Mesenchymal stem cell (in vitro differentiated cells and primary cell): ENCODE data around the gene SCYL2.
A peak's percentile ranks its signal among the peaks of the same experiment; 100 is the strongest.
"Not testable (repeated sequence)": the region's sequence is repeated elsewhere in the genome, so short reads cannot be mapped to it uniquely, and the experiment has no call there.

Experiments used
- DNase-seq: peaks from one replicate; pipeline ENCODE4 v3.0.0-alpha.2; 2013
- H2AFZ ChIP-seq: one replicate; pipeline ENCODE4 v1.6.1; 2013; ENCODE audit warnings: low read depth, mild to moderate bottlenecking, control low read depth, inconsistent platforms, low read length, moderate library complexity
- H2AK5ac ChIP-seq: 2 replicates; pipeline ENCODE4 v1.6.1; 2013; ENCODE audit warnings: low read length, moderate library complexity, mild to moderate bottlenecking, inconsistent platforms; ENCODE audit not compliant: severe bottlenecking
- H2BK120ac ChIP-seq: one replicate; pipeline ENCODE4 v1.6.1; 2013; ENCODE audit warnings: low read depth, mild to moderate bottlenecking, inconsistent platforms, low read length, moderate library complexity
- H2BK12ac ChIP-seq, 2 experiments: one replicate each; pipeline ENCODE4 v1.6.1; 2013; ENCODE audit warnings: inconsistent platforms in 2 of 2, low read length in 2 of 2, mild to moderate bottlenecking in 2 of 2, moderate library complexity in 2 of 2, control low read depth in 1 of 2
- H2BK15ac ChIP-seq: one replicate; pipeline ENCODE4 v1.6.1; 2013; ENCODE audit warnings: mild to moderate bottlenecking, low read depth, inconsistent platforms; ENCODE audit not compliant: poor library complexity, severe bottlenecking
- H2BK5ac ChIP-seq: 2 replicates; pipeline ENCODE4 v1.6.1; 2013; ENCODE audit warnings: low read depth, mild to moderate bottlenecking, low read length, control low read depth, inconsistent platforms; ENCODE audit not compliant: poor library complexity, severe bottlenecking
- H3K14ac ChIP-seq, 2 experiments: one replicate each; pipeline ENCODE4 v1.6.1; 2013; ENCODE audit warnings: inconsistent platforms in 2 of 2, low read length in 2 of 2, control low read depth in 1 of 2, mild to moderate bottlenecking in 1 of 2, moderate library complexity in 1 of 2
- H3K18ac ChIP-seq, 2 experiments: one replicate each; pipeline ENCODE4 v1.6.1; 2013; ENCODE audit warnings: inconsistent platforms in 2 of 2, low read length in 2 of 2, control low read depth in 1 of 2, low read depth in 1 of 2, mild to moderate bottlenecking in 1 of 2
- H3K23ac ChIP-seq, 2 experiments: one replicate each; pipeline ENCODE4 v1.6.1; 2013; ENCODE audit warnings: inconsistent platforms in 2 of 2, low read length in 2 of 2, mild to moderate bottlenecking in 2 of 2, moderate library complexity in 2 of 2, control low read depth in 1 of 2
- H3K27ac ChIP-seq: 2 replicates; pipeline ENCODE4 v1.5.1; 2013; ENCODE audit warnings: mild to moderate bottlenecking, moderate library complexity, low read length, control low read depth, inconsistent platforms; ENCODE audit not compliant: poor library complexity, severe bottlenecking
- H3K27me3 ChIP-seq, 2 experiments: 2 replicates each; pipeline versions ENCODE4 v1.6.1 to v1.7.0; 2013; ENCODE audit warnings: low read length in 2 of 2, mild to moderate bottlenecking in 2 of 2, moderate library complexity in 2 of 2, control low read depth in 1 of 2, inconsistent platforms in 1 of 2; ENCODE audit not compliant: control insufficient read depth in 1 of 2, insufficient read depth in 1 of 2
- H3K36me3 ChIP-seq, 2 experiments: 2 replicates each; pipeline versions ENCODE4 v1.6.1 to v1.7.0; 2013; ENCODE audit warnings: low read length in 2 of 2, control low read depth in 1 of 2, inconsistent platforms in 1 of 2, low read depth in 1 of 2, mild to moderate bottlenecking in 1 of 2; ENCODE audit not compliant: insufficient read depth in 2 of 2, control insufficient read depth in 1 of 2
- H3K4ac ChIP-seq, 2 experiments: one replicate each; pipeline ENCODE4 v1.6.1; 2013; ENCODE audit warnings: inconsistent platforms in 2 of 2, low read length in 2 of 2, mild to moderate bottlenecking in 2 of 2, moderate library complexity in 2 of 2, control low read depth in 1 of 2, low read depth in 1 of 2
- H3K4me1 ChIP-seq: 2 replicates; pipeline ENCODE4 v1.6.1; 2013; ENCODE audit warnings: low read depth, low read length, control low read depth; ENCODE audit not compliant: control insufficient read depth, insufficient read depth
- H3K4me2 ChIP-seq: 2 replicates; pipeline ENCODE4 v1.6.1; 2013; ENCODE audit warnings: low read length, mild to moderate bottlenecking, inconsistent platforms; ENCODE audit not compliant: poor library complexity, severe bottlenecking
- H3K4me3 ChIP-seq, 2 experiments: 2 replicates each; pipeline versions ENCODE4 v1.5.1 to v1.7.0; 2013; ENCODE audit warnings: low read length in 2 of 2, mild to moderate bottlenecking in 2 of 2, control low read depth in 1 of 2, low read depth in 1 of 2; ENCODE audit not compliant: insufficient read depth in 1 of 2
- H3K79me1 ChIP-seq: replicated peaks from 2 replicates; pipeline ENCODE4 v1.6.1; 2013; ENCODE audit warnings: mild to moderate bottlenecking, control low read depth, low read length, inconsistent platforms; ENCODE audit not compliant: poor library complexity, severe bottlenecking
- H3K9ac ChIP-seq: 2 replicates; pipeline ENCODE4 v1.7.0; 2013; ENCODE audit warnings: mild to moderate bottlenecking, low read length, moderate library complexity
- H3K9me3 ChIP-seq: 2 replicates; pipeline ENCODE4 v1.7.0; 2013; ENCODE audit warnings: mild to moderate bottlenecking, low read length; ENCODE audit not compliant: control insufficient read depth
- H4K8ac ChIP-seq: one replicate; pipeline ENCODE4 v1.6.1; 2013; ENCODE audit warnings: inconsistent platforms, mild to moderate bottlenecking, low read length, moderate library complexity
- H4K91ac ChIP-seq: one replicate; pipeline ENCODE4 v1.6.1; 2013; ENCODE audit warnings: mild to moderate bottlenecking, low read length, inconsistent platforms
- WGBS: methylation state at CpG from one replicate; pipeline ENCODE4 v1.1.7; 2013; ENCODE audit warnings: mixed read lengths; 5-methylcytosine and 5-hydroxymethylcytosine counted together

SCYL2 gene

DNA sequence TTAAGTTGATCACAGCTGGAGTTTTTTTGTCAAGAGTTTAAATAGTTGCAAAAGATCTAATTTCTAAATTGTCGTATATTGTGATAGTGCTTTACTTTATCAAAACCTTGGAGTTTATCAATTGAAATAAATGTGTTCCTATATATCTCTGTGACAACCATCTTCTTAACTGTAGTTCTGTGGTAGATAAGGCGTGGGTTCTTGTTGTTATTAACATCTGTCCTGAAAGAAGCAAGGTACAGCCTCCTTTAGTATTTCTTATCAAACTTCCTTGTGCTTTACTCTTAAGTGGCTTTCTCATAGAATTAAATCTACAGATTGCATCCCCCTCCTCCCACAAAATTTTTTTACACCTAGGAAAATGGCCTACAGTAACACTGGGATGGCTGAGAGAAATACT, 7.3 kb downstream of the SCYL2 start:
- Histone ChIP-seq H3K27ac (no peak overlapping the region), H3K14ac (no peak overlapping the region), H4K91ac (no peak overlapping the region), H3K36me3 (peaks cover 0 to 9% of the 10 kb centered on the region in 2 experiments), H3K4ac (no peak overlapping the region), H2BK15ac (no peak overlapping the region), H2BK12ac (no peak overlapping the region), H3K23ac (no peak overlapping the region), H3K4me2 (no peak overlapping the region), H3K4me3 (no peak overlapping the region), H3K9me3 (no peaks in the 10 kb centered on the region), H3K9ac (no peak overlapping the region), H3K4me1 (peaks cover 1% of the 10 kb centered on the region), H2AFZ (no peak overlapping the region), H2BK120ac (no peak overlapping the region), H4K8ac (no peak overlapping the region), H2AK5ac (no peak overlapping the region), H3K18ac (no peak overlapping the region), H3K27me3 (no peaks in the 10 kb centered on the region), H3K79me1 (peaks cover 9% of the 10 kb centered on the region), H2BK5ac (no peak overlapping the region)
- no CpG with 5 or more reads among the region's 2 CpGs for WGBS
- DNase-seq: no peak

DNA sequence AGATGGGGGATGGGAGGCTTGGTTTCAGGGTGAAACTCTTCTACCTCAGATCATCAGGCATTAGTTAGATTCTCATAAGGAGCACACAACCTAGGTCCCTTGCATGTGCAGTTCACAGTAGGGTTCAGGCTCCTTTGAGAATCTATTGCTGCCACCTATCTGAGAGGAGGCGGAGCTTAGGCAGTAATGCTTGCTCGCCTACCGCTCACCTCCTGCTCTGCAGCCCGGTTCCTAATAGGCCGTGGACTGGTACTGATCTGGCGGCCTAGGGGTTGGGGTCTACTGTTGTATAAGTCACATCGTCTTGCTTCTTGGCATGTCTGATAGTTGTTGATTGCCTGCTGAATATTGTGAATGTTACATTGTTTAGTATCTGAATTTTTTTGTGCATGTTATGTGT, 12.2 kb downstream of the SCYL2 start:
- no peaks in the 10 kb centered on the region for H3K9me3 ChIP-seq
- WGBS: 95% methylated on average over 7 of the region's 7 CpGs

DNA sequence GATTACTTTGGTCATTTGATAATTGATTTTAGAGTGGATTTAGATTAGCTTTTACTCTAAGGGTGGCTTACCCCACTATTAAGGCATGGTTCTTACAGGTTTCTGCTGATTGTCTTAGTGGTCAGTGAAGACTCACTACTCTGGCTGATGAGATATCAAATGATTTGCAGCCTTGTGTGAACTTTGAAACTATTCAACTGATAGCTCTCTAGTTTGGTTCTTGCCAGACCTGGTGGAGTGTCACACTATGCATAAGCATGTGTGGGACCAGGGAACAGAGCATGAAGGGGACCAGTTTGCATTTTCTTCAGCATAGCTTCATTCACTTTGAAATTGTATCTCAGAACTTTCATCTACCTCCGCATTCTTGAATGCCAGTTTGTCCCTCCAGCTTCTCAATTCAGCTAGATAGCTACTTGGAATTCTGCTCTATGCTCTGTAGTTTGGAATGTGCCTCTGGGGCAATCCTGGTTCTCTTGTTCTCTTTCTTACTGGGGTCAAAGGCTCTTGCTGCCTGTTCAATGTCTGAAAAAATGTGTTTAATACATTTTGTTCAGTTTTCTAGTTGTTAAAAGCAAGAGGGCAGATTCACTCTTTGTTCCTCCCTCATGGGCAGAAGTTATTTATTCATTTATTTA, 12.7 kb downstream of the SCYL2 start:
- Histone ChIP-seq H3K4me3 (no peak overlapping the region), H2AK5ac (no peak overlapping the region), H3K9ac (no peak overlapping the region), H3K9me3 (no peaks in the 10 kb centered on the region), H3K27me3 (no peaks in the 10 kb centered on the region), H3K23ac (no peak overlapping the region), H3K4ac (no peak overlapping the region), H2BK120ac (no peak overlapping the region), H3K4me2 (no peak overlapping the region), H2AFZ (no peak overlapping the region), H4K8ac (no peak overlapping the region), H2BK12ac (no peak overlapping the region), H3K18ac (no peak overlapping the region), H3K4me1 (no peaks in the 10 kb centered on the region), H4K91ac (no peak overlapping the region), H2BK15ac (no peak overlapping the region), H3K14ac (no peak overlapping the region), H3K79me1 (peaks cover 9% of the 10 kb centered on the region), H2BK5ac (no peak overlapping the region), H3K27ac (no peak overlapping the region), H3K36me3 (peaks cover 0 to 19% of the 10 kb centered on the region in 2 experiments)
- WGBS: no CpG with 5 or more reads among the region's 1 CpG
- peak; percentile 22 for DNase-seq

More for the DNA sequence above, 12.2 kb downstream of the SCYL2 start:
- H3K18ac ChIP-seq: no peak overlapping the region
- no peak overlapping the region for H2BK5ac ChIP-seq
- no peak overlapping the region for H4K91ac ChIP-seq
- no peaks in the 10 kb centered on the region for H3K27me3 ChIP-seq
- H3K4ac ChIP-seq: no peak overlapping the region
- H3K4me2 ChIP-seq: no peak overlapping the region
- no peak overlapping the region for H2BK120ac ChIP-seq
- H2BK12ac ChIP-seq: no peak overlapping the region
- no peak overlapping the region for H2BK15ac ChIP-seq
- H4K8ac ChIP-seq: no peak overlapping the region
- H2AFZ ChIP-seq: no peak overlapping the region
- H3K79me1 ChIP-seq: peaks cover 11% of the 10 kb centered on the region
- peaks cover 0 to 17% of the 10 kb centered on the region in 2 experiments for H3K36me3 ChIP-seq
- H3K27ac ChIP-seq: no peak overlapping the region
- no peak for DNase-seq
- H2AK5ac ChIP-seq: no peak overlapping the region
- H3K14ac ChIP-seq: no peak overlapping the region
- H3K9ac ChIP-seq: no peak overlapping the region
- H3K4me3 ChIP-seq: no peak overlapping the region
- no peaks in the 10 kb centered on the region for H3K4me1 ChIP-seq
- H3K23ac ChIP-seq: no peak overlapping the region

DNA sequence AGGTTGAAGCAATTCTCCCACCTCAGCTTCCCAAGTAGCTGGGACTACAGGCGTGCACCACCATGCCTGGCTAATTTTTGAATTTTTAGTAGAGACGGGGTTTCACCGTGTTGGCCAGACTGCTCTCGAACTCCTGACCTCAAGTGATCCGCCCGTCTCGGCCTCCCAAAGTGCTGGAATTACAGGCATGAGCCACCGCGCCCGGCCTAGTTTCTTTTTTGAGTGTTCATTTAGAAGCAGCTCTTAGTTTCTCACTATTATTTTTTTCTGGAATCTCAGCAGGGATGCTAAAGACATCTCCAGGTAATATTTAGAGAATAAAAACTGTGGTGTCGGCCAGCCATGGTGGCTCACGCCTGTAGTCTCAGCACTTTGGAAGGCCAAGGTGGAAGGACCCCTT, 17.6 kb downstream of the SCYL2 start:
- H3K9ac ChIP-seq, H2BK12ac ChIP-seq, H3K27me3 ChIP-seq, H2AK5ac ChIP-seq, H2BK5ac ChIP-seq, H4K91ac ChIP-seq, H4K8ac ChIP-seq, H3K4me3 ChIP-seq, H3K14ac ChIP-seq, H2BK120ac ChIP-seq, H3K23ac ChIP-seq, H3K9me3 ChIP-seq, DNase-seq, H3K4me2 ChIP-seq, H3K4ac ChIP-seq, H2AFZ ChIP-seq, H3K27ac ChIP-seq, H2BK15ac ChIP-seq, H3K4me1 ChIP-seq, H3K18ac ChIP-seq: not testable (repeated sequence)
- 98% methylated on average over 12 of the region's 12 CpGs for WGBS
- Histone ChIP-seq H3K36me3 (peaks cover 0 to 30% of the 10 kb centered on the region in 2 experiments), H3K79me1 (peaks cover 11% of the 10 kb centered on the region)
